Activated T-cell treated with anti-CD3 and anti-CD28 coated beads, Interleukin-2, amount 50 U/mL, for 24 hours (primary cell): ENCODE data around the gene LEMD1.
A peak's percentile ranks its signal among the peaks of the same experiment; 100 is the strongest.
"Not testable (repeated sequence)": the region's sequence is repeated elsewhere in the genome, so short reads cannot be mapped to it uniquely, and the experiment has no call there.

Experiments
- DNase-seq: peaks from one replicate; pipeline ENCODE4 v3.0.0-alpha.2; 2020
- H3K27ac Mint-ChIP-seq: 2 replicates; pipeline ENCODE4 v1.8.0; 2020; ENCODE audit warnings: mild to moderate bottlenecking, mixed read lengths
- H3K27me3 Mint-ChIP-seq: 2 replicates; pipeline ENCODE4 v1.8.0; 2020; ENCODE audit warnings: mixed read lengths
- H3K36me3 Mint-ChIP-seq: 2 replicates; pipeline ENCODE4 v1.8.0; 2020; ENCODE audit warnings: low read depth, mixed read lengths
- H3K4me1 Mint-ChIP-seq: 2 replicates; pipeline ENCODE4 v1.8.0; 2020; ENCODE audit warnings: low read depth, mixed read lengths
- H3K4me3 Mint-ChIP-seq: 2 replicates; pipeline ENCODE4 v1.8.0; 2020; ENCODE audit warnings: mild to moderate bottlenecking, moderate library complexity, mixed read lengths
- H3K9me3 Mint-ChIP-seq: 2 replicates; pipeline ENCODE4 v1.8.0; 2020; ENCODE audit warnings: mixed read lengths

The LEMD1 gene

DNA sequence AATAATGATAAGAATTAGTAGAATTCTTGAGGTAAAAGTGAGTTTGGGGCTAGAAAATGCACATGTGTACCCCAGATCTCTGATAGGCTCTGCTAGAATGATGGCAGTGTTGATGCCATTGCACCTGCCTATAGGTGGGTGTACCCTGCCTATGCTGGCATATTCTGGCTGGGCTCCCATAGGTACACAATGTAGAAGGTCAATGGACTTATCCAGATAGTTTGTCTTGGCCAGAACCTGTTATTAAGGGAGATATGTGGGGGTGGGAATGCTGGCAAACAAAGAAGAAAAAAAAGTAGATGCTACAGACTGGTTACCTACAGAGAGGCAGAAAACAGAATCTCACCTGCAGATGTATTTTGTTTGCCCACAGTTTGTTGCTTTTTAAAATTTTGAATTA, 51.1 kb downstream of the LEMD1 start:
- no peak for DNase-seq

DNA sequence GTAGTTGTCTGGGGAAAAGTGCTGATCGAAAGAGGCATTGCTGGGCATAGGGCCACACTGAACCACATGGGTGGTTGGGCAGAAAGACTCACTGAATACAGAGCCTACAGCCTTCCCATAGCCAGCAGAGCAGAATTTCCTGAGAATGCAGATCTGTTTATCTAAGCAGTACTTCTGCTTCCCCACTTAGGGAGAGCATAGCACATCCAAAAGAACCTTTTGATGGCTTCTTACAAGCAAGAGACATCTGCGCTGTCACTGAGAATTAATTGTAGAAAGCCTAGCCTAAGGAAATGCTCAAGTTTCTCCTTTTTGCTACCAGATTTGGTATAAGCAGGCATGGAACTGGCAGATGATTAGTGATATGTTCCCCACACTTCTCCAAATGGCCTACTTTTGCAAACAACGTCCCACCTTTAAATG, 52.1 kb downstream of the LEMD1 start:
- H3K36me3 Mint-ChIP-seq = no peaks in the 10 kb centered on the region
- H3K9me3 Mint-ChIP-seq = no peaks in the 10 kb centered on the region
- no peak for DNase-seq
- H3K27me3 Mint-ChIP-seq = peaks cover 3% of the 10 kb centered on the region
- H3K4me1 Mint-ChIP-seq = peaks cover 14% of the 10 kb centered on the region
- H3K4me3 Mint-ChIP-seq = no peak overlapping the region
- H3K27ac Mint-ChIP-seq = no peak overlapping the region

More for the DNA sequence above, 51.1 kb downstream of the LEMD1 start:
- Mint-ChIP-seq H3K27ac (no peak overlapping the region), H3K9me3 (no peaks in the 10 kb centered on the region), H3K4me1 (peaks cover 15% of the 10 kb centered on the region), H3K4me3 (no peak overlapping the region), H3K36me3 (no peaks in the 10 kb centered on the region), H3K27me3 (peaks cover 5% of the 10 kb centered on the region)

DNA sequence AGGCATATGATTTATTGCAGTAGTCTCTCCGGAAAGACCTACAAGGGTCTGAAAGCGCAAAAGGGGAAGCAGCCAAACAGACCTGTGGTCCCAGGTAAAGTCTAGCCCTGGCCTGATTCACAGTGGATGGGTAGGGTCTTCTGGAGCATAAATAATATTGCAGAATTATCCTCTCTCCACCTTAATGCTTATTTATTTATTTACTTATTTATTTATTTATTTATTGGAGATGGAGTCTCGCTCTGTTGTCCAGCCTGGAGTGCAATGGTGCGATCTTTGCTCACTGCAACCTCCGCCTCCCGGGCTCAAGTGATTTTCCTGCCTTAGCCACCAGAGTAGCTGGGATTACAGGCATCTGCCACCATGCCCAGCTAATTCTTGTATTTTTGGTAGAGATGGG, 53.4 kb downstream of the LEMD1 start:
- Mint-ChIP-seq H3K4me3 (no peak overlapping the region), H3K27ac (no peak overlapping the region), H3K27me3 (peaks cover 3% of the 10 kb centered on the region), H3K4me1 (peaks cover 2% of the 10 kb centered on the region), H3K36me3 (no peaks in the 10 kb centered on the region), H3K9me3 (no peaks in the 10 kb centered on the region)
- no peak for DNase-seq

DNA sequence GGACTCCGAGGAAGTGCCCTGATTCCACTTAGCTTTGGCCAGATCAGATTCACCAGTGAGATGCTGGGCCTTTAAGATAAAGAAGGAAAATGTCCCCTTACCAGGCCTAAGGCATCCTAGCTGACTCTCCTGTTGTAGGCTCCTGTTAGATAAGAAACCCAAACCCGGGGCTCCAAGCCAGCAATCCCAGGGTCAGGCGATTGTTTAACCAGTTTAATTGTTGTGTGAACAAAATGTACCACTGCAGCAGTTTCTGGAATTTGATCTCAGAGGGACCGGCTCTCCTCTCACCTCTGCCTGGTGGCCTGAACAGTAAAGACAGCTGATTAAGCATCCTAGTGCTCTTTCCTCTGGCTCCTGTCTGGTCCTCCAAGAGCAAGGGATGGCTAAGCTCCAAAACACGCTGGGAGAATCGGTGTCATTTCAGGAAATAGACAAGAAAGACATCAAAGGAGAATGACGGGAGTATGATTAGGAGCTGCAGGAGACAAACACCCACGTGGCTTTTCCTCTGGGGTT, 55.9 kb downstream of the LEMD1 start:
- H3K4me1 Mint-ChIP-seq = no peaks in the 10 kb centered on the region
- no peaks in the 10 kb centered on the region for H3K36me3 Mint-ChIP-seq
- H3K9me3 Mint-ChIP-seq = no peaks in the 10 kb centered on the region
- H3K27me3 Mint-ChIP-seq = peaks cover 3% of the 10 kb centered on the region
- no peak overlapping the region for H3K4me3 Mint-ChIP-seq
- DNase-seq = no peak
- no peak overlapping the region for H3K27ac Mint-ChIP-seq

DNA sequence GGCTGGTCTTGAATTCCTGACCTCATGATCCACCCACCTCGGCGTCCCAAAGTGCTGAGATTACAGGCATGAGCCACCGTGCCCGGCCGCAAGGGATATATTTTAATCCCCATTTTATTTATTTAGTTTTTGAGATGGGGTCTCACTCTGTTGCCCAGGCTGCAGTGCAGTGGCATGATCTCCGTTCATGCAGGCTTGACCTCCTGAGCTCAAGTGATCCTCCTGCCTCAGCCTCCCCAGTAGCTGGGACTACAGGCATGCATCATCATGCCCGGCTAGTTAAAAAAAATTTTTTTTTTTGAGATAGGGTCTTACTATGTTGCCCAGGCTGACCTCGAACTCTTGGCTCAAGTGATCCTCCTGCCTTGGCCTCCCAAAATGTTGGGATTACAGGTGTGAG, 56.8 kb downstream of the LEMD1 start:
- not testable (repeated sequence) for H3K36me3 Mint-ChIP-seq, H3K9me3 Mint-ChIP-seq, H3K27me3 Mint-ChIP-seq, H3K27ac Mint-ChIP-seq, H3K4me1 Mint-ChIP-seq, H3K4me3 Mint-ChIP-seq, DNase-seq

DNA sequence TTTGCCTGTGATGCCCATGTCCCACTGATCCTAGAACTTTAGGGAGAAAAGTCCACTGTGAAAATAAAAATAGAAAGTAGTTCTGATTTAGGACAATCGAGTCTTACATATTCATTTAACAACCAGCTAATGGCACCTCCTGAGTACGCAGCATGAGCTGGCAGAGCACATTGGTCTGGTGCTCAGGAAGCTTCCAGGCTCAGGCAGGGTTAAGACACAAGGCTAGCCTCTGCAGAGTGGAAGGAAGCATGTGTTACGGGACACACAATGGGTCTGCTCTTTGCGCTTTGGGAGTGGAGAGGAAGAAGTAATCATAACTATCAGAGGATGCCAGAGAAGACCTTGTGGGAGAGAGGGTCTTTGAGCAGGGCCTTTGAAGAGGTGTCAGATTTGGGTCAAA, 61.0 kb downstream of the LEMD1 start:
- Mint-ChIP-seq H3K9me3 (no peaks in the 10 kb centered on the region), H3K36me3 (no peaks in the 10 kb centered on the region), H3K4me1 (no peaks in the 10 kb centered on the region), H3K4me3 (no peak overlapping the region), H3K27me3 (peaks cover 12% of the 10 kb centered on the region), H3K27ac (no peak overlapping the region)
- no peak for DNase-seq

DNA sequence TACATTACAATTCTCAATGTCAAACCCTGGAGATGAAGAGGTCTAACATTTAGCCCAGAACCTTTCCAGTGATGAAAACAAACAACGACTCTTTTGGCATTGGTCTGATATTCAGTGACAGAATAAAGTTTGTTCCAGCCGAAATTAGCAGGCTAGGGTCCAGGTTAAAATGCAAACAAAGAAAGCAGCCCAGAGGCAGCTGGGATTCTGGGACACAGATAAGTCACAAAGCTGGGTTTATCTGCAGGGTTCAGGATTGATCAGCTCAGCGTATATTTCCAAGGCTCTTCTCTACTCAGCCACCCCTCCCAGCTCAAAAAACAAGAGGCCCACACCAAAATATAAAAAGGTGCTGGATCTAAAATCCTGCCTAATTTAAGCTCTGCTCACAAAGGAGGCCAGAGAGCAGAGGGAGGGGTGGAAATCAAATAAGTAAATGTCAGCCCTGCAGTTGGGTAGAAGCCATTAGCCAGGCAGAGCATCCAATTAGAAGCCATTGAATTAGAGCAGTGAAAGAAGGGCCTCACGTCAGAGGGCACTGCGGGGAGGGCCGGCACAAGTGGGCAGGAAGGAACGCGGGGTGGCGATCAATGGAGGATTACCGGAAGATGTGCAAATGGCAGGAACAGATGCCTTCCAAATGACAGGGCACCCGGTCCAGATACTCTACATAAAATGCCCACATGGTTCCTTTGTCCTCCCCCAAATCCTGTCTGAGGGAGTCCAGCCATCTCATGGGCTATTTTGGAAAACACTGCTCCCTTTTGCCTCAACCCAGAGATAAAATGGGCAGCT, 61.9 kb downstream of the LEMD1 start:
- Mint-ChIP-seq H3K9me3 (no peaks in the 10 kb centered on the region), H3K4me1 (no peaks in the 10 kb centered on the region), H3K27ac (no peak overlapping the region), H3K4me3 (no peak overlapping the region), H3K36me3 (no peaks in the 10 kb centered on the region), H3K27me3 (peaks cover 12% of the 10 kb centered on the region)
- DNase-seq = no peak

DNA sequence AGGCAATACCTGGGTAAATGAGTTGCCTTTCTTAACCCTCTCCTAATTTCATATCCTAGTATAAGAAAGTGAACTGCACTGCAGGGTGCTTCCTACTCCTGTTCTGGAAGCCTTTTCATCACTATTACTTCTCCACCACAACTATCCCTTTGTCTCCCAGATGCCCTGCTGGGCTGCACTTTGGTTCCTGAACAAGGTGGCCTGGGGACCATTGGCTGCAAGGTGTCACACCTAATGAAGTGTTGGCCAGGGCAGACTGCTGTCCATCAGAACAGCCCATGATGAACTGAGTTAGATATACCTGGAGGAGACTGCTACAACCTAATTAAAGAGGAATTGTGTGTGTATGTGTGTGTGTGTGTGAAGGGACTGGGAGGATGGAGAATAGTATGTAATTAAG, 63.3 kb downstream of the LEMD1 start:
- Mint-ChIP-seq H3K27ac (no peak overlapping the region), H3K4me1 (no peaks in the 10 kb centered on the region), H3K4me3 (no peak overlapping the region), H3K9me3 (no peaks in the 10 kb centered on the region), H3K27me3 (peaks cover 12% of the 10 kb centered on the region), H3K36me3 (no peaks in the 10 kb centered on the region)
- no peak for DNase-seq

DNA sequence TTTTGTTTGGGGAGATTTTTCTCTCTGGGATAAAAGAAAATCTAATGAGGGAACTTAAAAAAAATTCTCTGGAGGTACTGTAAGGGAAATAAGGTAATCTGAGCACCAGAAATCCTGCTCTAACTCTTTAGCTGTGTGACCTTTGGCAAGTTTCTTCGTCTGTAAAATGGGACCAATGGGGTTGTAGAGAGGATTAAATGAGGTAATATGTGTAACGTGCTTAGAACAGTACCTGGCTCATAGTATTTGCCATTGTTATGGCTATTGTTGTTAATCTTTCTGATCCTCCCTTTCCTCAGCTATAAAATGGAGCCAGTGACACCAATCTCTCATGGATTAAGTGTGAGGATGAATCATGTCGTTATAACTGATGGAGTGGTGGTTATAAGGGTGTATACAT, 64.3 kb downstream of the LEMD1 start:
- no peak overlapping the region for H3K27ac Mint-ChIP-seq

DNA sequence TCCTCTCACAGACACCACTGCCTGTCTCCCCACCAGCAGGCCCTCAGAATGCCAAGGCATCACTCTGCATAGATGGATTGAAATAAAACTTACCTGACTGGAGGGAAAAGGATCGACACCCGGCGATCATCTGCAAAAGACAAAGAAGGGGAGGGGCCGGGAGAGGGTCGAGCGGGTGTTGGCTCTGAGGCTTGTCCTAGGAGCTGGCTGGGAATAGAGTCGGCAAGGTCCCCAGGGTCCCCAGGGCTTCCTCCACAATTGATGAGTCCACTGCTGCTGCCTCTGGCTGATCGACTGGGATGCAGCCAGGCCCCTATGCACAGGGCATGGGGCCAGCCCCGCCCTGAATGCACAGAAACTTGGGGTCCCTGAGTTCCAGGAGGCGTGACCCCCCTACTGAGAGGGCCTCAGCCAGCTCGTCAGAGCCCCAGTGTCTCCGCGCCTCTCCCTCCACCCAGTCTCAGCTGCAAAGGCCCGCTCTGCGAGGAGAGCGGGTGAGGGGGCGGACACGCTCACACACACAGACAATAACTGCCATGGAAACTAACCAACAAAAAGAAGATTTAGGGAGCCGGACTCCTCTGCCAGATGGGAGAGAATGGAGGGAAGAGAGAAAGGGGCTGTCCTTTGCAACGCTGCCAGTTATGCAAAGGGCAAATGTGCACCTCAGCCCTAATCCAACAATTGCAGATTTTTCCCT, 65.3 kb downstream of the LEMD1 start, which contains the start of gene KLHDC8A:
KLHDC8A (minus strand) TSS at position 483 of the 700 bp plus-strand sequence. CDS start 13,318 bp downstream, outside the sequence.
- Mint-ChIP-seq H3K4me3 (no peak within 1 kb of the TSS), H3K27me3 (peaks cover 12% of the 10 kb centered on the region), H3K36me3 (no peaks in the 10 kb centered on the region), H3K4me1 (no peaks in the 10 kb centered on the region), H3K27ac (no peak within 1 kb of the TSS), H3K9me3 (no peaks in the 10 kb centered on the region)
- DNase-seq = no peak

More for the DNA sequence above, 64.3 kb downstream of the LEMD1 start:
- no peak overlapping the region for H3K4me3 Mint-ChIP-seq
- H3K4me1 Mint-ChIP-seq = no peaks in the 10 kb centered on the region
- H3K27me3 Mint-ChIP-seq = peaks cover 12% of the 10 kb centered on the region
- H3K9me3 Mint-ChIP-seq = no peaks in the 10 kb centered on the region
- no peaks in the 10 kb centered on the region for H3K36me3 Mint-ChIP-seq
- DNase-seq = no peak

DNA sequence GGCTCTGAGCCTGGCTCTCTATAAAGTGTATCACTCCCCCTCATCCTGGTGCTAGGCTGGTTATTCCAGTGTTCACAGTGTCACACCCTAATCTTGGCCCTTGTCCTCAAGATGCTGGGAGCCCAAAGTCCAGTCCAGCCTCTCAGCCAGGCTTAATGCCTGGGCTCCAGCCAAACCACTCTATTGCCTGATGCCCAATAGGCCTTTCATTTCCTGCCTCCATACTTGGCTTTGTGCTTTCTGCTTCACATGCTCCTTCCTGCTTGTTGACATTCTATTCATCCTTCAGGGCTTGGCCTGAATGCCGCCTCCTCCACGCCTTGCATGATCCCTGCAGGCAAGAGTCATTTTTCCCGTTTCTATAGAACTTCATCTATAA, 66.8 kb downstream of the LEMD1 start:
- Mint-ChIP-seq H3K27me3 (peaks cover 12% of the 10 kb centered on the region), H3K36me3 (no peaks in the 10 kb centered on the region), H3K4me3 (no peak overlapping the region), H3K4me1 (no peaks in the 10 kb centered on the region), H3K9me3 (no peaks in the 10 kb centered on the region), H3K27ac (no peak overlapping the region)
- DNase-seq = no peak

DNA sequence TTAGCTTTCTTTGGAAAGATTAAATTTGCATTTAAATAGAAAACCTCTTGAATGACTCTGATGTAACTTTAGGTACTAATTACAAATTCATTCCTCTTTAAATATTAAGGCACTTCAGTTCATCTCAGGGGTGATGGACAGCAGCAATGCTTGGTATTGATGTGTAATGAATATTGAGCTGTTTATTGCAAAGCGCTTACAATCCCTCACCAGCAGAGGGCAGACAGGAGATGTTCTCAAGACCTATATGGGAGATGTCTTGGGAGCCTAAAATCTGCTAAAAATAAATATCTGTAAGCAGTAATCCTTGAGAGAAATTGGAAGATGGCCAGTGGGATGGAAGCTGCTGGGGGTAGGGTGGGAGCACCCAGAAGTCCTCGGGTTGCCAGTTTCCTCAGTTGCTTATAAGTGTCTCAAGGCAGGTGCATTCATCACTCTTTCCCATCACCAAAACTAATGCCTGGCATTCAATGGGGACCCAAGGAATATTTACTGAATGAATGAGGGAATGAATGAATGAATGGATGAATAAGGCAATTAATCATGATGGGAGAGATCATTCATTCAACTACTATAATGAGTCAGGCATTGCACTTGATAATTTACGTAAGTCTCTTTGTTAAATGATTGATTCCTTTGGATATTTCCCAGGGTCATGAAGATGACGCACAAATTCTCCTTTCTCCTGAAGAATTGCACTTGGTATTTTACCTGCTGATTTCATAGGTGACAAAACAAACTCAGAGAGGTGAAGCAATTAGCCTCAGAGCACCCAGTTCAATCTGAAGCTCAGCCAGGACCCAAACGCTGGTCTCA, 67.4 kb downstream of the LEMD1 start:
- Mint-ChIP-seq H3K9me3 (no peaks in the 10 kb centered on the region), H3K36me3 (no peaks in the 10 kb centered on the region), H3K4me3 (no peak overlapping the region), H3K27ac (no peak overlapping the region), H3K27me3 (peaks cover 12% of the 10 kb centered on the region), H3K4me1 (no peaks in the 10 kb centered on the region)
- DNase-seq = peak; percentile 52

DNA sequence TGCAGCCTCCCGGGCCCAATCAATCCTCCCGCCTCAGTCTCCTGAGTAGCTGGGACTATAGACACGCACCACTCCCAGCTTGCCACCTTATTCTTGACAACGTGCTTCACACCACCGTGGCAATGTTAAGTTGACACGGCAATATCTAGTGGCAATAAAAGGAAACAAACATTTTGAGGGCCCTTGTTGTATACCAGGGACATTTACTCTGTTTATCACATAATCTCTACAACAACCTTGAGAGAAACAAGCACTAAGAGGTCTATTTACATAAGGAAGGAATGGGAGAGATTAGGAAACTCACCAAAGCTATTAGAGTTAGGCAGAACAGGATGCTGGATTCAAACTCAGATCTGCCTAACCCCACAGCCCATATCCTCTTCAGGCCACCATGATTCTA, 68.2 kb downstream of the LEMD1 start:
- no peaks in the 10 kb centered on the region for H3K36me3 Mint-ChIP-seq
- H3K27me3 Mint-ChIP-seq = peaks cover 12% of the 10 kb centered on the region
- no peak for DNase-seq

DNA sequence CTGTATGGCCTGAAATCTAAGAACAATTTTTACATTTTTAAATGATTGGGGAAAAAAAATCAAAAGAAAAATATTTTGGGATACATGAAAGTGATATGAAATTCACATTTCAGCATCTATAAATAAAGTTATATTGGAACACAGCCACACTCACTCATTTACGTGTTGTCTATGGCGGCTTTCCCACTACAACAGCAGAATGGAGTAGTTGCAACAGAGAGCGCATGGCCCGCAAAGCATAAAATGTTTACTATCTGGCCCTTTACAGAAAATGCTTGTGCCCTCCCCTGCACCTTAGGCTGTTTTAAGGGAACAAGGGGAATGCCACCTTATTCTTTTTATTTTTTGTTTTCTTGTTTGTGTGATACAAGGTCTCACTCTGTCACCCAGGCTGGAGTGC, 68.7 kb downstream of the LEMD1 start:
- Mint-ChIP-seq H3K27me3 (peaks cover 12% of the 10 kb centered on the region), H3K9me3 (no peaks in the 10 kb centered on the region), H3K4me1 (no peaks in the 10 kb centered on the region), H3K27ac (no peak overlapping the region), H3K4me3 (no peak overlapping the region), H3K36me3 (no peaks in the 10 kb centered on the region)
- DNase-seq = no peak

More for the DNA sequence above, 68.2 kb downstream of the LEMD1 start:
- no peaks in the 10 kb centered on the region for H3K9me3 Mint-ChIP-seq
- H3K4me3 Mint-ChIP-seq = no peak overlapping the region
- no peak overlapping the region for H3K27ac Mint-ChIP-seq
- no peaks in the 10 kb centered on the region for H3K4me1 Mint-ChIP-seq
